ENCODE measurements around the gene RPL31. TPM values are rescaled to one million over a fixed set of nuclear protein-coding genes. Genes with fewer than 3 reads are reported as not detected.
"Not testable (repeated sequence)": the region's sequence is repeated elsewhere in the genome, so short reads cannot be mapped to it uniquely, and the experiment has no call there.

The RPL31 gene
- total RNA-seq, 1 experiment from 2014 or later: 1,158 TPM

- Mint-ChIP-seq H3K4me1 (ENCODE audit: low read depth, unreplicated experiment) (peaks cover 14% of the 10 kb centered on the region), H3K4me3 (ENCODE audit: low read depth, unreplicated experiment) (no peak overlapping the region), H3K9me3 (ENCODE audit: low read depth, unreplicated experiment) (no peaks in the 10 kb centered on the region), H3K27ac (ENCODE audit: unreplicated experiment) (no peak overlapping the region), H3K27me3 (ENCODE audit: unreplicated experiment) (no peaks in the 10 kb centered on the region), H3K36me3 (ENCODE audit: insufficient read depth, unreplicated experiment) (peaks cover 14% of the 10 kb centered on the region)
- DNase-seq: no peak
- intact Hi-C loops (cut with micrococcal nuclease; ENCODE audit: unreplicated experiment): loop anchor here (1.0 kb wide), 1 partner anchor 78 kb away; no protein-coding TSS in a partner anchor
- TF ChIP-seq, protein P1, sequence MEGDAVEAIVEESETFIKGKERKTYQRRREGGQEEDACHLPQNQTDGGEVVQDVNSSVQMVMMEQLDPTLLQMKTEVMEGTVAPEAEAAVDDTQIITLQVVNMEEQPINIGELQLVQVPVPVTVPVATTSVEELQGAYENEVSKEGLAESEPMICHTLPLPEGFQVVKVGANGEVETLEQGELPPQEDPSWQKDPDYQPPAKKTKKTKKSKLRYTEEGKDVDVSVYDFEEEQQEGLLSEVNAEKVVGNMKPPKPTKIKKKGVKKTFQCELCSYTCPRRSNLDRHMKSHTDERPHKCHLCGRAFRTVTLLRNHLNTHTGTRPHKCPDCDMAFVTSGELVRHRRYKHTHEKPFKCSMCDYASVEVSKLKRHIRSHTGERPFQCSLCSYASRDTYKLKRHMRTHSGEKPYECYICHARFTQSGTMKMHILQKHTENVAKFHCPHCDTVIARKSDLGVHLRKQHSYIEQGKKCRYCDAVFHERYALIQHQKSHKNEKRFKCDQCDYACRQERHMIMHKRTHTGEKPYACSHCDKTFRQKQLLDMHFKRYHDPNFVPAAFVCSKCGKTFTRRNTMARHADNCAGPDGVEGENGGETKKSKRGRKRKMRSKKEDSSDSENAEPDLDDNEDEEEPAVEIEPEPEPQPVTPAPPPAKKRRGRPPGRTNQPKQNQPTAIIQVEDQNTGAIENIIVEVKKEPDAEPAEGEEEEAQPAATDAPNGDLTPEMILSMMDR (IDR thresholded peaks at IDR 0.05; ENCODE audit: unreplicated experiment): no peak
- BruUV-seq (replicated peaks): no TSS peak
- CTCF ChIA-PET: no interaction called here
Observed at GRCh38 chr2:101047774-101048173, 45.7 kb downstream of the RPL31 start.

DNA sequence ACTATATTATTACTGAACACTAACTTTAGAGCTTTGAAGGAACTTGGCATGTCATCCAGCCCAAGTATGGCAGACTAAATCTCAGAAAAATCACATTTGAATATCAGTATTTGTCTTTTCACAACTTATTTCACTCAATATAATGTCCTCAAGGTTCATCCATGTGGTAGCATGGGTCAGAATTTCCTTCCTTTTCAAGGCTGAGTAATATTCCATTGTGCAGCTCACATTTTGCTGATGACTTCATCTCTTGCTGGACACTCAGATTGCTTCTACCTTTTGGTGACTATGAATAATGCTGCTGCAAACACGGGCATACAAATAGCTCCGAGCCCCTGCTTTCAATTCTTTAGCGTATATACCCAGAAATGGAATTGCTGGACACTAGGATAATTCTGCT lies 46.7 kb downstream of the RPL31 start:
- TF ChIP-seq, protein P1 (IDR thresholded peaks at IDR 0.05; ENCODE audit: unreplicated experiment): no peak
- CTCF ChIA-PET: no interaction called here
- no peak for DNase-seq
- H3K9me3 Mint-ChIP-seq (ENCODE audit: low read depth, unreplicated experiment): no peaks in the 10 kb centered on the region
- no TSS peak for BruUV-seq (replicated peaks)
- H3K27ac Mint-ChIP-seq (ENCODE audit: unreplicated experiment): no peak overlapping the region
- no peaks in the 10 kb centered on the region for H3K27me3 Mint-ChIP-seq (ENCODE audit: unreplicated experiment)
- no peak overlapping the region for H3K4me3 Mint-ChIP-seq (ENCODE audit: low read depth, unreplicated experiment)
- peaks cover 14% of the 10 kb centered on the region for H3K4me1 Mint-ChIP-seq (ENCODE audit: low read depth, unreplicated experiment)
- H3K36me3 Mint-ChIP-seq (ENCODE audit: insufficient read depth, unreplicated experiment): peaks cover 14% of the 10 kb centered on the region
- intact Hi-C loops (cut with micrococcal nuclease; ENCODE audit: unreplicated experiment): no loop called here

DNA sequence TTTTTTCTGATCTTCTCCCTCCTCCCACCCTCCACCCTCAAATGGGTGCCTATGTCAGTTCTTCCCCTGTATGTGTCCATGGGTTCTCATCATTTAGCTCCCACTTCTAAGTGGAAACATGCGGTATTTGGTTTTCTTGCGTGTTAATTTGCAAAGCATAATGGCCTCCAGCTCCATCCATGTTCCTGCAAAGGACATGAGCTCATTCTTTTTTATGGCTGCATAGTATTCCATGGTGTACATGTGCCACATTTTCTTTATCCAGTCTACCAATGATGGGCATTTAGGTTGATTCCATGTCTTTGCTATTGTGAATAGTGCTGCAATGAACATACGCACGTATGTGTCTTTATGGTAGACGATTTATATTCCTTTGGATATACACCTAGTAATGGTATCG lies 48.8 kb downstream of the RPL31 start:
- CTCF ChIA-PET; intact Hi-C loops (cut with micrococcal nuclease; ENCODE audit: unreplicated experiment); H3K4me3 Mint-ChIP-seq (ENCODE audit: low read depth, unreplicated experiment); BruUV-seq (replicated peaks); H3K27me3 Mint-ChIP-seq (ENCODE audit: unreplicated experiment); H3K27ac Mint-ChIP-seq (ENCODE audit: unreplicated experiment); H3K9me3 Mint-ChIP-seq (ENCODE audit: low read depth, unreplicated experiment); DNase-seq: not testable (repeated sequence)
- peaks cover 15% of the 10 kb centered on the region for H3K36me3 Mint-ChIP-seq (ENCODE audit: insufficient read depth, unreplicated experiment)
- peaks cover 14% of the 10 kb centered on the region for H3K4me1 Mint-ChIP-seq (ENCODE audit: low read depth, unreplicated experiment)

- no TSS peak for BruUV-seq (replicated peaks)
- Mint-ChIP-seq H3K9me3 (ENCODE audit: low read depth, unreplicated experiment) (no peaks in the 10 kb centered on the region), H3K36me3 (ENCODE audit: insufficient read depth, unreplicated experiment) (peaks cover 9% of the 10 kb centered on the region), H3K27me3 (ENCODE audit: unreplicated experiment) (no peaks in the 10 kb centered on the region), H3K4me3 (ENCODE audit: low read depth, unreplicated experiment) (no peak overlapping the region), H3K4me1 (ENCODE audit: low read depth, unreplicated experiment) (peaks cover 8% of the 10 kb centered on the region), H3K27ac (ENCODE audit: unreplicated experiment) (no peak overlapping the region)
- DNase-seq: no peak
- CTCF ChIA-PET: no interaction called here
- TF ChIP-seq, protein P1 (IDR thresholded peaks at IDR 0.05; ENCODE audit: unreplicated experiment): no peak
- intact Hi-C loops (cut with micrococcal nuclease; ENCODE audit: unreplicated experiment): no loop called here
Observed at GRCh38 chr2:101052147-101052546, 50.1 kb downstream of the RPL31 start.

DNA sequence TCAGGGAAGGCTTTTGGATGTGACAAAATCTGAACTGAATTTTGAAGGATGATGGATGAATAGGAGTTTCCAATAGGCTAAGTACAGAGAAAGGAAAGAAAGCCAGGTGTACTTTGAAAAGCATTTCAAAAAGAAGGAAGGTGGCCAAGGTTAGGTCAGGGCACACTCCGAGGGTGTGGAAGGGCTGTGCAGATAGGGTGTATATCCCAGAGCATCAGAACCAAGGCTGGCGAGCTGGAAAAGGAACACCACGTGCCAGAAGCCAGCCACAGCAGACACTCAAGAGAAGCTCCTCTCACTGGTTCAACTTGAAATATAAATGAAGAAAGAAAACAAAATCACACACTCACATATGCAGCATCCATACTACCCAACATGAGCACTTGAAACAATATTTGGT lies 51.0 kb downstream of the RPL31 start:
- CTCF ChIA-PET: no interaction called here
- TF ChIP-seq, protein P1 (IDR thresholded peaks at IDR 0.05; ENCODE audit: unreplicated experiment): no peak
- no peaks in the 10 kb centered on the region for H3K27me3 Mint-ChIP-seq (ENCODE audit: unreplicated experiment)
- BruUV-seq (replicated peaks): no TSS peak
- H3K4me3 Mint-ChIP-seq (ENCODE audit: low read depth, unreplicated experiment): no peak overlapping the region
- DNase-seq: no peak
- H3K4me1 Mint-ChIP-seq (ENCODE audit: low read depth, unreplicated experiment): no peaks in the 10 kb centered on the region
- no peaks in the 10 kb centered on the region for H3K9me3 Mint-ChIP-seq (ENCODE audit: low read depth, unreplicated experiment)
- intact Hi-C loops (cut with micrococcal nuclease; ENCODE audit: unreplicated experiment): no loop called here
- H3K36me3 Mint-ChIP-seq (ENCODE audit: insufficient read depth, unreplicated experiment): peaks cover 12% of the 10 kb centered on the region
- no peak overlapping the region for H3K27ac Mint-ChIP-seq (ENCODE audit: unreplicated experiment)

Other genes with a start within 250 kb of the RPL31 start
- 142 and 157 TPM in 2 replicates for gene NPAS2, start 182.2 kb upstream of the RPL31 start, total RNA-seq (2022)
- gene TBC1D8, start 149.1 kb downstream of the RPL31 start, total RNA-seq (2022): 17.0 and 25.3 TPM in 2 replicates

Data from Calu3 (cell line).